GM18499 (cell line): ENCODE data around the gene STEAP2.
"Not testable (repeated sequence)": the region's sequence is repeated elsewhere in the genome, so short reads cannot be mapped to it uniquely, and the experiment has no call there.

Source experiments
- ATAC-seq: cut with Tn5 transposase; IDR thresholded peaks from one replicate; pipeline ENCODE4 v1.9.1; 2021; ENCODE audit warnings: moderate number of reproducible peaks; ENCODE audit not compliant: insufficient read depth, unreplicated experiment

STEAP2 gene

DNA sequence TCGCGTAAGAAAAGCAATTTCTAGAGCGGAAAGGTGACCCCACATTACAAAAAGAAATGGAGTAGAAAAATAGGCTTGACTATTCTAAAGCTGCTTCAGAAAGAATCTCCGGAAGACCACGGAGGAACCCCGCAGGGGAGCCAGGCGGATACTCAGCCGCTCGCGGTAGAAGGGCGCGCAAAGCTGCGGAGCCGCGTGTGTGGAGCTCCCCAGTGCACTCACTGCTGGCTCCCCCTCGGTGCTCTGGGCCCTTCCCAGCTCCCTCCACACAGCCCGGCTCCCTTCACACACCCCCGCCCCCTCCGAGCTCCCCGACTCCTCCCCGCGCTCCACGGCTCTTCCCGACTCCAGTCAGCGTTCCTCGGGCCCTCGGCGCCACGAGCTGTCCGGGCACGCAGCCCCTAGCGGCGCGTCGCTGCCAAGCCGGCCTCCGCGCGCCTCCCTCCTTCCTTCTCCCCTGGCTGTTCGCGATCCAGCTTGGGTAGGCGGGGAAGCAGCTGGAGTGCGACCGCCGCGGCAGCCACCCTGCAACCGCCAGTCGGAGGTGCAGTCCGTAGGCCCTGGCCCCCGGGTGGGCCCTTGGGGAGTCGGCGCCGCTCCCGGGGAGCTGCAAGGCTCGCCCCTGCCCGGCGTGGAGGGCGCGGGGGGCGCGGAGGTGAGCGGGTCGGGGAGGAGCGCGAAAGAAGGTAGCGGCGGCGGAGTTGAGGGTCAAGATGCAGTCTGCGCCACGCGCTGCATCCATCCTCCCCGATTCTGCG is at the start of gene STEAP2:
STEAP2 (plus strand) TSS at position 350 of the 758 bp plus-strand sequence. CDS start 13,343 bp downstream, outside the sequence.
- no peak for ATAC-seq

DNA sequence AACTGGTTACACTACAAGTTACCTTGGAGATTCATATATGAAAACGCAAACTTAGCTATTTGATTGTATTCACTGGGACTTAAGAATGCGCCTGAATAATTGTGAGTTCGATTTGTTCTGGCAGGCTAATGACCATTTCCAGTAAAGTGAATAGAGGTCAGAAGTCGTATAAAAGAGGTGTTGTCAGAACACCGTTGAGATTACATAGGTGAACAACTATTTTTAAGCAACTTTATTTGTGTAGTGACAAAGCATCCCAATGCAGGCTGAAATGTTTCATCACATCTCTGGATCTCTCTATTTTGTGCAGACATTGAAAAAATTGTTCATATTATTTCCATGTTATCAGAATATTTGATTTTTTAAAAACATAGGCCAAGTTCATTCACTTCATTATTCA is 48.0 kb upstream of the STEAP2 start:
- ATAC-seq: no peak

DNA sequence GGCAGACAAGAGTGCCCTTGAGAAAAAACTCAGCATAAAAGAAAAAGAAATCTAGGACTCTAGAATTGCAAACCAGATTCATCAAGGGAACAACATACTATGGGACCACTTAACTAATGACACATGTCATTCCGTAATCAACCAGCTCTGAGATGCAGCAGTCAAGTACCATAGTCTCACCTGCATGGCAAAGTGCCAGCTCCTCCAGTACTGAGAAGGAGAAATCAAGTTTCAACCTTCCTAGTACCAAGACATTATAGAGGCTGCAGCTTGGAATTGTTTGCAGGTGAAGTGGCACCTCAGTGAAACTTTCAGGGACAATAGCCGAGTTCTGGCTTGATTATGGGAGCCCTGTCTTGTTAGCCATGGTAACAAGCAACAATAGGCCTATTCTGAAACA is 45.8 kb upstream of the STEAP2 start:
- ATAC-seq: no peak

DNA sequence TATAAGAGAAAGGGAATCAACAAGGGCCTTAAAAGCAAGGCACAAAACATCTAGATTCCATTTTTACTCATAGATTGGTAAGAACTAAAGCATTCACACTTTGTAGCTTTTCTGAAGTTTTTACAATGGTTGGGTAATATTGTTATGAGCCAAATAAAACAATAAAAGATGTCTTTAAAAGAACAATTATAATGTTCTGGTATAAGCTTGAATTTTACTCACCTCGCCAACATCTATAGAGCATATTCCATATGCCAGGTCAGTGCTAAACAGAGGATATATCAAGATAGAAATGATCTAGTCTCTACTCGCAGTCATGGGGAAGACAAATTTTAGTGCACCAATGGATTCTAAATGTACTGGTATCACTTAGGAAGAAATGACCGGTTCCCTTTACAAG is 45.4 kb upstream of the STEAP2 start:
- ATAC-seq: no peak

DNA sequence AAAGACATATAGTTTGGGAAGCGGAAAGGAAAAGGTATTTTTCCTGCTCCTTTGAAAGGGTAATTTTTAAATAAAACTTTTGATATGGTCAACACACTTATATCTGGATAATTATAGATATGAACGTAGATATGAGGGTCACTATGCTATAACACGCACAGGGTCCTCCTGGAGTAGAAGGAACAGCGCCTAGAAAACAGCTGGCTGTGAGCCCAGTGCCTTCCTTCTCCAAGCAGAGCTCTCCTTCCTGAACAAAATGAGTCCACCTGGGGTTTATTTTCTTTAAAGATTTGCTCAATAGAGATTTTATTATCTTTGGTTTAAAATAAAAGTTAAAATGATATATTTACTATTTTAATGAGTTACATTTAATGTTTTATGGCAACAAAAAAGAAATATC is 44.2 kb upstream of the STEAP2 start:
- no peak for ATAC-seq

DNA sequence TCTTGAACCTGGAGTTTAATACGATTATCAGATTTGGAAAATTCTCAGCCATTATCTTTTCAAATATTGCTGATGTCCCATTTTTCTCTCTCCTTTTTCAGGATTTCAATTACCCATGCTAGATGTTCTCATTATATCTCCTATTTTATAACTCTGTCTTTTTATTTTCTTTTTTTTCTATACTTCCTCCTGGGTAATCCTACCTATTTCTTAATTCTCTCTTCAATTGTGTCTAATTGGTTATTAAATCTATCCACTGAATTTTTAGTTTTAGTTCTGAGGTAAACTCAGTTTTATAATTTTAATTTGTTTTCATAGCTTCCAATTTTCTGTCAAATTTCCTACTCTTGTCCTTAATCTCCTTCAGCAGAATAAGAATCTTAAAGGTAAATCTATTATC is 41.6 kb upstream of the STEAP2 start:
- no peak for ATAC-seq

DNA sequence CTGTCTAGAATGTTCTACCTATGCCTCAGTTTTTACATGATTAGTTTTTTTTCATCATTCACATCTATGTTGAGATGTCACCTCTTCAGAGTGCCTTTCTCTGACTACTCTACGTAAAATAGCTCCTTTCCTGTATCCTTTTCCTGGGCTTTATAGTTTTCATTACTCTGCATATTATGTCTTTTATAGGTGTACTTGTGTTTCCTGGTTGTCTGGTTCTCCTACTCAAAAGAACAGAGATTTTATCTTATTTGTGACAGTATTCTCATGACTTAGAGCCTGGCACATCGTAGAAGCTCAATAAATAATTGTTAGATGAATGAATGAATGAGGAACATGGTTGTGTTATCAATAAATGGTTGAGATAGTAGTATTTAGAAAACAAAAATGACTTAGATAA is 39.4 kb upstream of the STEAP2 start:
- no peak for ATAC-seq

DNA sequence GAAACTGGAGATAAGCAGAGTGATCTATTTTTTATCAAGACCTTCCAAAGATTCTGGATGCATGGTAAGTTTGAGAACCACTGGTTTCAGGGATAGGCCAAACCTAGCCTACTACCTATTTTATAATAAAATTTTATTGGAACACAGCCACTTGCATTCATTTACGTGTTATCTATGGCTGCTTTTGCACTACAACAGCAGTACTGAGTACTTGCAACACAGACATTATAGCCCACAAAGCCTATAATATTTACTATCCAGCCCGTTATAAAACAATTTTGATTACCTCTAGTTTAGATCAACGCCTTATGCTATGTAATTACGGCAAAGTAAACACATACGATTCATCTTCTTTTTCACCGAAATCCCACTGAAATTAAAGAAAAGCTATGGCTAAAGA is 38.9 kb upstream of the STEAP2 start:
- ATAC-seq: no peak

DNA sequence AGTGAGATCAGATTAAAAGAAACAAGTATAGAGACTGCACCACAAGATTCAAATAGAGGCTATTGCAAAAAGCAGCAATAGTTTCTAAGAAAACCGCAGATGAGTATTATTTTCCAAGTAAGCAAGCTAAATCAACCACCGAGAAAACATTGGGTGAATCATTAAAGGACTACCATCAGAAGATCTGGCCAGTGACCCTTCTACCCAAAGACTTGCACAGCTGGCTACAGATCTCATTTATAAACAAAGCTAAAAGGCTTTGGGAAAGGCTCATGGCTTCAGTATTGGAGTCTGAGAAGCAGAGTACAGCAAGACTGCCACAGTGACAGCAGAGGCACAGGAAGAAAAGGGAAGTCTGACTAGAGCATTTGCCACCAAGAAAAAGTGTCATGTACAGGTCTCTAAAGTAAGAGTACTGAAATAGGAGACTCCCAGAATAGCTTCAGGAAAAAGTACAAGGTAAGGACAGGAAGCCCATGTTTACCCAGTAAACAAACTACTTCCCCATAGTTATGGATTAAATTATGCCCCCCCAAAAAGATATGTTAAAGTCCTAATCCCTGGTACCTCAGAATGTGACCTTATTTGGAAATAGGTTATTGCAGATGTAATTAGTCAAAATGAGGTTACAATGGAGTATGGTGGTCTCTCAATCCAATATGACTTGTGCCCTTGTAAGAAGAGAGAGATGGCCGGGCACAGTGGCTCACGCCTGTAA is 38.3 kb upstream of the STEAP2 start:
- ATAC-seq: peak; percentile 71

DNA sequence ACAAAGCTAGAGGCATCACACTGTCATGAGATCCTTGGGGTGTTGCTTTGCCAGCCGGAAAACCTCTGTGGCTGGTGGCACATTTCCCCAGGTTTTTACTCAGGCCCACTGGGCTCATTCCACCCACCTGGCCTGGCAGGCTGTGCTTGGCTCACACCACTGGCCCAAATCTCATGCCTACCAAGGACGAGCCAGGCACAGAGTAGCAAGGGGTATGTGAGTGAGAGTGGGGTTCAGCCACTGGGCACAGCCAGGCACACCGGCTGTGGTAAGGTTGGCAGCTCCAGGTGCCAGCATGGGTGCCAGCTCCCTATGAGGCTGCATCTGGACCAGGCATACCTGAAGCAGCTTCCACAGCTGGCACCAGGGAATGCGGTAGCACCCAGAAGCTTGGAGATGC is 35.9 kb upstream of the STEAP2 start:
- ATAC-seq: no peak

DNA sequence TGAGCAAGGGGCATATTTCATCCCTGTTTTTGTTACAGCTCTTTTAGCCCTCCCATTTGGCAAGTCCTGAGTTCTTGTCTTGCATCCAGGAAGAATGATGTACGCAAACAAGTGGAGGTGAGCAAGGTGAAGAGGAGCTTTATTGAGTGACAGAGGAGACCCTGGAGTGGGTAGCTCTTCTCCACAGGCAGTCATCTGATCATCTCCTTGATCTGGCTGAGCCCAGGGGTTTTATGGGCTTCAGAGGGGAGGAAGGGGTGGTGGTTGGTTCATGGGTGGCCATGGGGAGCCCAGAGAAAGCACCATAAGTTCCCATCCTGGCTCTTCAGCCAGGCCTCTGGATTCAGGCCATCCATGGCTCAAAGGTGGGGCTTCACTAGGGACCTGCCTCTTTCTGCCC is 35.3 kb upstream of the STEAP2 start:
- no peak for ATAC-seq

DNA sequence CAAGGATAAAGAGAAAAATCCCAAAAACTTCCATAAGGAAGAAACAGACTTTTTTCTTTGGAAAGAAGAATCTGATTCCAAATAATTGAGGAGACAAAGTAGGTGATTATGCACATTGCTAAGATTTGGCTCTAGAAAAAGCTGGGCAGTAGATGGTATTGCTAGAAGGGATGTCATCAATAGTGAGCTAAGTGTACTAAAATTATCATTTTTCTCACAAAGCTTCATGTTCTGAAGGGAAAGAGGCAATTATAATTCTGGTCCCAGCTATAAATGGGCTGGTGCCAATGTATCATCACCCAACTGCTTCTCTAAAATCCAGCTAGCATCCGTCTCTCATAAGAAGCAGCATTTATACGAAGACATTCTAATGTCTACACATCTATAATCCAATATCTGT is 33.4 kb upstream of the STEAP2 start:
- no peak for ATAC-seq

DNA sequence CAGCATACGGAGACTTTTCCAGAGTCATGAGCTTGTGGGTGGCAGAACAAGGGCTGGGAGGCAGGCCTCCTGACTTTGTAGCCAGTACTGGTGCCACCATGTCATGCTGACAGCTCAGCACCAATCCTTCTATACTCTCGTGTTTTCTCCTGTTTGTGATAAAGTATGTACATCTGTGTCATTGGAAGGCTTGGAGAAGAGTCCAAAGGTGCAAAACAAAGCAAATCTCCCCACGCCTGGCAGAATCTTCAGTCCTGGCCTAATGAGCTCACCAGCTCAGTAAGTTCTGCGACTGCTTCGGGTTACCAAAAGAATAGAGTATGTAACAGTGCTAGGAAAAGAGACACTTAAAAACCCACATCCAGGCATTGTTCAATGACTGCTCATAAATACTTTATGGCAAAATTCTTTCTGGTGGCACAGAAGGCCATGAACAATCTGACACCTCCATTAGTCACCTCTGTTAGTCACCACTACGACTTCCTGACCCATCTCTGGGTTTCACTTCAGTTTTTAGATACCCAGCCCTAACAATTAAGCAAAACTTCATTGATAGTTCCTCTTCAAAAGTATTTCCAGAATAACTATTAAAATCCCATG is 32.8 kb upstream of the STEAP2 start:
- ATAC-seq: peak; percentile 96

DNA sequence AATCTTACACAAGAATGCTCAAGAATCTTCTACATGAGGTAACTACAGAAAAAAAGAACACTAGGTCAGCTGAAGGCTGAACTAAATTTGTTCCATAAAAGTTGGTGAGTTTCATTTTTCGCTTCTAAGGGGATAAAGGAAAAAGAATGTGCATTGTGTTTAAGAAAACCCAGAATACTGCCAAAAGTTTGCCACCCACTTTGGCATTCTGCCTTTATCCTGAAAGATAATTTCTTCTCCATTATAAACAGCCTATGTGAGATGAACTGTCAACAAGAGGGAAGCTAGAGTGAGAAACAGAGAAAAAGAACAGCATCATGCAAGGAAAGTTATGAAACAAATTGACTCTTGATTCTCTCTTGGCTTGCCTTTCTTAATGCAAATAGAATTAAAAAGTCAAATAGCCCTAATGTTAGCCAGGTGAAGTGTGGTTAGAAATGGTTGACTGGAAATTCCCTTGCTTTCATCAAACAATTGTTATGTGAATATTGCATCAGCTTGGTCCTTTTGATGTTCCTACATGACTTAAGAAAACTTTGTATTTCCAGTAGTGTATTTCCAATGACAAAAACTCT is 31.4 kb upstream of the STEAP2 start:
- ATAC-seq: no peak

DNA sequence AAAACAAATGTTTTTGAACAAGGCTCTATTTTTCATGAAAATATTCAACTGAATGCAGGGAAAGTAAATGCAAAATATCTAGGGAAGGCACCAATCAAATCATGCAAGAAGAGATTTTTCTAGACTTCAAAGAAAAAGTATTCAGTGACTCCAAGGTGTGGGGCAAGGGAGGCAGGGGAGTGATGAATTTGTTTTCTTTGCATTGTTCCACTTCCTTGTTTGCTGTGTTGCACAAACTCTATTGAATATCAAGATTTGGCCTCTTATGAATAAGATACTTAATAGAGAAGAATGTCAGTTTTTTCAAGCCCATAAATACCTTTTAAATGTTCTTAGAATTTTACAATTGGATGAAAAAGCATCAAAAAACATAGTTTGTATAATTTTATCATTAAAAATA is 30.9 kb upstream of the STEAP2 start:
- no peak for ATAC-seq

DNA sequence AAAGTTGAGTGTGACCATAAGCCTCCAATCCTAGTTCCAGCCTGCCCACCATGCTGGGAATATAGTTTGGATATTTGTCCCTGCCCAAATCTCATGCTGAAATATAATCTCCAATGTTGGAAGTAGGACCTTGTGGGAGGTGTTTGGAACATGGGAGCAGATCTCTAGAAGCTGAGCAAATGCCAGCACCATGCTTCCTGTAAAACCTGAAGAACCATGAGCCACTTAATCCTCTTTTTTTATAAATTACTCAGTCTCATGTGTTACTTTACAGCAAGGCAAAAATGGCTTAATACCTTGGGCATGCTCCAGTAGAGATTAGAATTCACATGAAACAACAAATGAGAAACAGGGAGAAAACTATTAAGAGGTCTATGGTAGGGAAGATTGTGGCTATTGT is 30.1 kb upstream of the STEAP2 start:
- ATAC-seq: no peak

DNA sequence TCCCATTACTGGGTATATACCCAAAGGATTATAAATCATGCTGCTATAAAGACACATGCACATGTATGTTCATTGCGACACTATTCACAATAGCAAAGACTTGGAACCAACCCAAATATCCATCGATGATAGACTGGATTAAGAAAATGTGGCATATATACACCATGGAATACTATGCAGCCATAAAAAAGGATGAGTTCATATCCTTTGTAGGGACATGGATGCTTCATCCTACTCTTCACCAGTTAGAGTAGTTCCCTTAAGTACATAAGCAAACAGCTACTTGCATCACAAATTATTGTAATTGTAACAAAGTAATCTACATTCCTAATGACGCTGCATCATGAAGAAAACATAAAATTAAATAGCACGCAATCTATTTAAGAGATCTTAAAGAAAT is 25.2 kb upstream of the STEAP2 start:
- not testable (repeated sequence) for ATAC-seq

DNA sequence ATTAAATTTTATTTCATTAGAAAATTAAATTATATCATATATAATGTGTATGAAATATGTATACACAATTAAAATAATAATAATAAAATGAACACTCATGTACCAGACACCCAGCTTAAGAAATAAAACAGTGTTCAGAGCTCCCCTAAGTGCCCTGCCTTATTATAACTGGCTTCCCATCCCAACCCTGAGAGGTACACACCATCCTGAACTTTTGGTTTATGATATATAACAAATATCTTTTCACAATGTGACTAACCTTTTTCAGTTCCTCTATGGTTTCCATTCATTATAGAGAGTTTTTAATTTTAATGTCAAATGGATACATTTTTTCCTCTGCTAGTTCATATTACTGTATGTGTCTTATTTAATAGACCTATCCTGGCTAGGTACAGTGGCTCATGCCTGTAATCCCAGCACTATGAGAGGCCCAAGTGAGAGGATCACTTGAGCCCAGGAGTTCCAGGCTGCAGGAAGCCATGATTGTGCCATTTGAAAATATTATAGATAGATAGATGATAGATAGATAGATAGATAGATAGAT is 24.0 kb upstream of the STEAP2 start:
- peak; percentile 47 for ATAC-seq

DNA sequence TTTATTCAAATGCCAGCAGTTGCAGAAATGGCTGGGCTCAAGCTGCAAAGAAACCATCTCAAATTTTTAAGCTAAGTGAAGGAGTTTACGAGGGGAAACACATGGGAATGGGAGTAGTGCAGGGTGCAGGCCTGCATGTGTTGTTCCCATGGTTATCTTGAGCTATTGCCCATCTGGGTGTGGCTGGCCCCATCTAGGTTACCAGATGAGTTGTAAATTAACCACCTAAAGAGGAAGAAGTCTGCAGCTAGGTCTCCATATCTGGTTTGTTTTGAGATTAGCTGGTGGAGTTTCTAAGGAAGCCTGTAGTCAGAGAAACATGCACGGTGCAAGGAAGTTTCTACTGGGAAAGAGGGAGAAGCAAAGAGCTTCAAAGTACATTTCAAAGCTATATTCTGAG is 23.3 kb upstream of the STEAP2 start:
- peak; percentile 69 for ATAC-seq

DNA sequence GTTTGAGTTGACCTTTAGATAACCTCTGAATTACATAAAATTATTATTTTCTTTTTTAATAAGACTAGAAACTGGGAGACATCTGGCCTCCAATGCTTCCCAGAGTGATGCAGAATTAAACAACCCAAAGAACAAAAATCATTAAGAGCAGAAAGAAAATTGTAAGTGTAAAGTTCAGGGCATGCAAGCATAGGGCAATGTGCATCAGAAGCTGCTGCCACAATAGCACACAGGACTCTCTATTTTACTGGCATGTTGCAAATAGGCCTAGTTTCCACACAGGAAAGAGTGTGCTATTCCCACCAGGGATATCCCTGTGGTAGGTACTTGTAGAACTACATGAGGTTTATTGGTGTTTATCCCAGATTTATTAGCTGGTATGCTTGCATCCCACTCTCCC is 20.5 kb upstream of the STEAP2 start:
- no peak for ATAC-seq

DNA sequence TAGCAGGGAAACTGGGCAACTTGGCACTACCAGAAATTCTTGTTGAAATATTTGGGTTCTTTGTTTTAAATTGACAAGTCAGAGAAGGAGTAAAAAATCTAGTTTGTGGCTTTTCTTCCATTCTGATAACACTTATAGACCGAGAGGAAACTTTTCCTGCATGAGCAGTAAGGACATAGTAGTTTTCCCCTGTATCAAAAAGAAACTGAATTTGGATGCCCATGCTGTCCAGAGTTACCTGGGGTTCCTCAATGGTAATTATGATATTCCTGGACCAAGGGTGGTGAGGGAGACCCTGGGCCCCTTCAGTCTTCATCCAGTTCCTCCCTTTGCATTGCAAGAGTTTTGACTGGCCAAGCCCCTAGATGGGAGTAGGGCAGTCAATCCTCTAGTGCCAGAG is 19.9 kb upstream of the STEAP2 start:
- no peak for ATAC-seq
